HepG2 (cell line): ENCODE results near the gene NANOGP8. TPM values are rescaled to one million over a fixed set of nuclear protein-coding genes. Genes with fewer than 3 reads are reported as not detected.

Experiments used
- ATAC-seq: fragments of 200-7000 bp; cut with Tn5 transposase; 3 replicates; pipeline ENCODE4 v1.9.1; 2020; ENCODE audit warnings: mild to moderate bottlenecking, moderate library complexity
- BruUV-seq: library from RNA; stranded (reverse); fragments of 400-500 nt; replicated peaks from 2 replicates; lab custom pipeline; 2021; lab: Mats Ljungman, UMichigan
- CTCF ChIA-PET: fragments of 300-600 bp; formaldehyde crosslinking; extraction: SDS; loops from one replicate; lab custom pipeline; 2021; ENCODE audit warnings: low total read pairs, inconsistent platforms, low intra/inter-chr PET ratio; lab: Yijun Ruan, JAX
- POLR2A ChIA-PET: fragments of 350-600 bp; sonication (Branson Sonifier 250); formaldehyde crosslinking; loops from one replicate; lab custom pipeline; 2020; ENCODE audit warnings: antibody characterized with exemption, inconsistent platforms; lab: Yijun Ruan, JAX
- DNase-seq: peaks from one replicate; pipeline ENCODE4 v3.0.0-alpha.2; 2015; ENCODE audit warnings: low spot score
- FAIRE-seq: peaks from 3 replicates; lab custom pipeline; 2011; peaks lifted over from hg19 to GRCh38; lab: Jason Lieb, UNC
- H2AFZ ChIP-seq: one replicate; pipeline ENCODE4 v1.6.1; 2011; ENCODE audit warnings: low read length, inconsistent platforms
- H3K27ac ChIP-seq: fragments of 300-600 bp; 3 replicates; pipeline ENCODE4 v1.8.0; 2011; ENCODE audit warnings: mixed run types, mild to moderate bottlenecking, mixed read lengths, low read length, inconsistent platforms; ENCODE audit not compliant: insufficient read depth; ENCODE audit errors: extremely low read length
- H3K27me3 ChIP-seq, 2 experiments: fragments of 200-600 bp in 1 of 2; 2 replicates in 1 of 2; 3 replicates in 1 of 2; pipeline versions ENCODE4 v1.6.0 to v1.8.0; 2011; ENCODE audit warnings: low read length in 2 of 2, mild to moderate bottlenecking in 2 of 2, moderate library complexity in 2 of 2, inconsistent platforms in 1 of 2; ENCODE audit not compliant: insufficient read depth in 2 of 2, control insufficient read depth in 1 of 2
- H3K36me3 ChIP-seq, 2 experiments: fragments of 200-600 bp in 1 of 2; replicated peaks in 1 of 2; 2 replicates in 1 of 2; 3 replicates in 1 of 2; pipeline versions ENCODE4 v1.5.1 to v1.8.0; 2011; ENCODE audit warnings: low read length in 2 of 2, inconsistent platforms in 1 of 2; ENCODE audit not compliant: insufficient read depth in 2 of 2, control insufficient read depth in 1 of 2
- H3K4me1 ChIP-seq: 2 replicates; pipeline ENCODE4 v1.5.1; 2012; ENCODE audit warnings: low read length, inconsistent platforms; ENCODE audit not compliant: insufficient read depth
- H3K4me2 ChIP-seq: 2 replicates; pipeline ENCODE4 v1.6.0; 2011; ENCODE audit warnings: low read depth, low read length, inconsistent platforms
- H3K4me3 ChIP-seq, 3 experiments: fragments of 200-600 bp in 1 of 3; sonication (generic), shearing (Covaris generic) in 1 of 3; replicated peaks in 1 of 3; 2 replicates each; pipeline ENCODE4 v1.5.1; 2011 to 2016; ENCODE audit warnings: low read length in 3 of 3, inconsistent platforms in 2 of 3, low read depth in 2 of 3, mild to moderate bottlenecking in 2 of 3, control low read depth in 1 of 3, mixed read lengths in 1 of 3; ENCODE audit not compliant: insufficient read depth in 1 of 3
- H3K79me2 ChIP-seq: one replicate; pipeline ENCODE4 v1.6.1; 2011; ENCODE audit warnings: low read length, inconsistent platforms; ENCODE audit not compliant: insufficient read depth
- H3K9ac ChIP-seq: 2 replicates; pipeline ENCODE4 v1.6.0; 2011; ENCODE audit warnings: mild to moderate bottlenecking, low read depth, low read length, inconsistent platforms; ENCODE audit not compliant: insufficient read depth
- H3K9me3 ChIP-seq: 2 replicates; pipeline ENCODE4 v1.5.1; 2012; ENCODE audit warnings: mild to moderate bottlenecking, low read length
- H4K20me1 ChIP-seq: 2 replicates; pipeline ENCODE4 v1.6.0; 2011; ENCODE audit warnings: inconsistent platforms, mild to moderate bottlenecking, low read length, moderate library complexity; ENCODE audit not compliant: insufficient read depth
- CC2D1A ChIP-seq: sonication (generic); formaldehyde crosslinking; IDR thresholded peaks from 2 replicates; pipeline ENCODE4 v1.8.1; 2023; ENCODE audit warnings: mild to moderate bottlenecking, missing genetic modification reagents
- HOXA3 ChIP-seq: sonication (generic); formaldehyde crosslinking; IDR thresholded peaks from 2 replicates; pipeline ENCODE4 v1.5.0; 2020; ENCODE audit warnings: missing genetic modification reagents
- NFIC ChIP-seq: IDR thresholded peaks from 2 replicates; pipeline ENCODE4 v1.6.1; 2012; ENCODE audit warnings: mild to moderate bottlenecking, low read length, inconsistent platforms
- REPIN1 ChIP-seq: sonication (generic); formaldehyde crosslinking; IDR thresholded peaks from 2 replicates; pipeline ENCODE4 v1.8.0; 2022; ENCODE audit warnings: missing genetic modification reagents, low read depth, mild to moderate bottlenecking, borderline replicate concordance
- STAT5B ChIP-seq: sonication (generic); formaldehyde crosslinking; IDR thresholded peaks from 2 replicates; pipeline ENCODE4 v1.4.0; 2020; ENCODE audit warnings: missing genetic modification reagents
- TMF1 ChIP-seq: sonication (generic); formaldehyde crosslinking; IDR thresholded peaks from 2 replicates; pipeline ENCODE4 v1.8.1; 2022; ENCODE audit warnings: low read depth, missing genetic modification reagents
- ZBTB8A ChIP-seq: sonication (generic); formaldehyde crosslinking; IDR thresholded peaks from 2 replicates; pipeline ENCODE4 v1.4.0; 2020; ENCODE audit warnings: mild to moderate bottlenecking, low read depth, missing genetic modification reagents, borderline replicate concordance
- ZNF546 ChIP-seq: sonication (generic); formaldehyde crosslinking; conservative IDR thresholded peaks from 2 replicates; pipeline ENCODE4 v1.8.1; 2023; ENCODE audit warnings: mild to moderate bottlenecking, missing genetic modification reagents
- in situ Hi-C: cut with HindIII; loops from 2 replicates; pipeline ENCODE4 v1.10.0; 2017; ENCODE audit warnings: low pct_unique_long_range_greater_than_20kb; ENCODE audit not compliant: extremely low pct_ligation_motif_present
- intact Hi-C: fragments of 100-400 bp; cut with micrococcal nuclease; formaldehyde crosslinking; loops from one replicate; pipeline ENCODE4 v1.10.0; 2022; ENCODE audit not compliant: unreplicated experiment
- polyA plus RNA-seq, 8 experiments: library from polyadenylated mRNA; depleted of rRNA in 3 of 8; stranded (reverse) in 7 of 8; unstranded in 1 of 8; fragments of >200 nt; fragmentation: Illumina TruSeq in 4 of 8; extraction: Trizol in 4 of 8; gene quantifications; 2 replicates each; pipeline versions ENCODE4 v1.2.1 to v1.2.3, GENCODE V29; 2011 to 2016; ENCODE audit warnings: low read depth in 4 of 8, missing spikeins in 1 of 8, mixed read lengths in 1 of 8; ENCODE audit not compliant: insufficient read depth in 1 of 8
- total RNA-seq, 5 experiments: library from RNA; depleted of rRNA; stranded (reverse); fragments of >200 nt; fragmentation: Illumina TruSeq; extraction: Trizol; gene quantifications; 2 replicates each; pipeline ENCODE4 v1.2.3, GENCODE V29; 2016; ENCODE audit warnings: low read depth in 1 of 5
- TF ChIP-seq, protein P1 (sequence below): sonication (generic); formaldehyde crosslinking; IDR thresholded peaks from 2 replicates; pipeline ENCODE4 v1.5.0; 2020; ENCODE audit warnings: mild to moderate bottlenecking, missing genetic modification reagents, borderline replicate concordance
- TF ChIP-seq, protein P2 (sequence below): fragments of 450-650 bp; IDR thresholded peaks from 2 replicates; pipeline ENCODE4 v1.6.1; 2016
- TF ChIP-seq, protein P3 (sequence below): IDR thresholded peaks from 2 replicates; pipeline ENCODE4 v1.6.1; 2016; ENCODE audit warnings: missing biosample characterization, missing genetic modification reagents, low read depth

The NANOGP8 gene
- total and polyA plus RNA-seq, 2 of the 13 experiments (the other 11 are each of a cell fraction or from before 2014, with no cell fraction given), result 0.27 TPM; not detected in 1

- intact Hi-C loops, result no loop called here
- ATAC-seq (no peak), DNase-seq (no peak), FAIRE-seq (no peak)
- ChIA-PET POLR2A (interaction anchor here (0.5 kb wide), 1 partner anchor 163 kb away, joined by 3 read pairs; no protein-coding TSS in a partner anchor), CTCF (no interaction called here)
- Histone ChIP-seq H3K4me1 (peaks cover 19% of the 10 kb centered on the region), H3K4me2 (no peak overlapping the region), H3K9ac (no peak overlapping the region), H3K36me3 (no peaks in the 10 kb centered on the region), H3K4me3 (no peak overlapping the region), H4K20me1 (no peaks in the 10 kb centered on the region), H3K27me3 (no peaks in the 10 kb centered on the region), H3K27ac (no peak overlapping the region), H3K9me3 (no peaks in the 10 kb centered on the region), H2AFZ (no peak overlapping the region), H3K79me2 (no peaks in the 10 kb centered on the region)
- no TSS peak for BruUV-seq
- in situ Hi-C loops, result no loop called here
- TF ChIP-seq, protein P1, sequence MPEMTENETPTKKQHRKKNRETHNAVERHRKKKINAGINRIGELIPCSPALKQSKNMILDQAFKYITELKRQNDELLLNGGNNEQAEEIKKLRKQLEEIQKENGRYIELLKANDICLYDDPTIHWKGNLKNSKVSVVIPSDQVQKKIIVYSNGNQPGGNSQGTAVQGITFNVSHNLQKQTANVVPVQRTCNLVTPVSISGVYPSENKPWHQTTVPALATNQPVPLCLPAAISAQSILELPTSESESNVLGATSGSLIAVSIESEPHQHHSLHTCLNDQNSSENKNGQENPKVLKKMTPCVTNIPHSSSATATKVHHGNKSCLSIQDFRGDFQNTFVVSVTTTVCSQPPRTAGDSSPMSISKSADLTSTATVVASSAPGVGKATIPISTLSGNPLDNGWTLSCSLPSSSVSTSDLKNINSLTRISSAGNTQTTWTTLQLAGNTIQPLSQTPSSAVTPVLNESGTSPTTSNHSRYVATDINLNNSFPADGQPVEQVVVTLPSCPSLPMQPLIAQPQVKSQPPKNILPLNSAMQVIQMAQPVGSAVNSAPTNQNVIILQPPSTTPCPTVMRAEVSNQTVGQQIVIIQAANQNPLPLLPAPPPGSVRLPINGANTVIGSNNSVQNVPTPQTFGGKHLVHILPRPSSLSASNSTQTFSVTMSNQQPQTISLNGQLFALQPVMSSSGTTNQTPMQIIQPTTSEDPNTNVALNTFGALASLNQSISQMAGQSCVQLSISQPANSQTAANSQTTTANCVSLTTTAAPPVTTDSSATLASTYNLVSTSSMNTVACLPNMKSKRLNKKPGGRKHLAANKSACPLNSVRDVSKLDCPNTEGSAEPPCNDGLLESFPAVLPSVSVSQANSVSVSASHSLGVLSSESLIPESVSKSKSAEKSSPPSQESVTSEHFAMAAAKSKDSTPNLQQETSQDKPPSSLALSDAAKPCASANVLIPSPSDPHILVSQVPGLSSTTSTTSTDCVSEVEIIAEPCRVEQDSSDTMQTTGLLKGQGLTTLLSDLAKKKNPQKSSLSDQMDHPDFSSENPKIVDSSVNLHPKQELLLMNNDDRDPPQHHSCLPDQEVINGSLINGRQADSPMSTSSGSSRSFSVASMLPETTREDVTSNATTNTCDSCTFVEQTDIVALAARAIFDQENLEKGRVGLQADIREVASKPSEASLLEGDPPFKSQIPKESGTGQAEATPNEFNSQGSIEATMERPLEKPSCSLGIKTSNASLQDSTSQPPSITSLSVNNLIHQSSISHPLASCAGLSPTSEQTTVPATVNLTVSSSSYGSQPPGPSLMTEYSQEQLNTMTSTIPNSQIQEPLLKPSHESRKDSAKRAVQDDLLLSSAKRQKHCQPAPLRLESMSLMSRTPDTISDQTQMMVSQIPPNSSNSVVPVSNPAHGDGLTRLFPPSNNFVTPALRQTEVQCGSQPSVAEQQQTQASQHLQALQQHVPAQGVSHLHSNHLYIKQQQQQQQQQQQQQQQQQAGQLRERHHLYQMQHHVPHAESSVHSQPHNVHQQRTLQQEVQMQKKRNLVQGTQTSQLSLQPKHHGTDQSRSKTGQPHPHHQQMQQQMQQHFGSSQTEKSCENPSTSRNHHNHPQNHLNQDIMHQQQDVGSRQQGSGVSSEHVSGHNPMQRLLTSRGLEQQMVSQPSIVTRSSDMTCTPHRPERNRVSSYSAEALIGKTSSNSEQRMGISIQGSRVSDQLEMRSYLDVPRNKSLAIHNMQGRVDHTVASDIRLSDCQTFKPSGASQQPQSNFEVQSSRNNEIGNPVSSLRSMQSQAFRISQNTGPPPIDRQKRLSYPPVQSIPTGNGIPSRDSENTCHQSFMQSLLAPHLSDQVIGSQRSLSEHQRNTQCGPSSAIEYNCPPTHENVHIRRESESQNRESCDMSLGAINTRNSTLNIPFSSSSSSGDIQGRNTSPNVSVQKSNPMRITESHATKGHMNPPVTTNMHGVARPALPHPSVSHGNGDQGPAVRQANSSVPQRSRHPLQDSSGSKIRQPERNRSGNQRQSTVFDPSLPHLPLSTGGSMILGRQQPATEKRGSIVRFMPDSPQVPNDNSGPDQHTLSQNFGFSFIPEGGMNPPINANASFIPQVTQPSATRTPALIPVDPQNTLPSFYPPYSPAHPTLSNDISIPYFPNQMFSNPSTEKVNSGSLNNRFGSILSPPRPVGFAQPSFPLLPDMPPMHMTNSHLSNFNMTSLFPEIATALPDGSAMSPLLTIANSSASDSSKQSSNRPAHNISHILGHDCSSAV (CRISPR knock-in tag), result no peak
- TF ChIP-seq, protein P2, sequence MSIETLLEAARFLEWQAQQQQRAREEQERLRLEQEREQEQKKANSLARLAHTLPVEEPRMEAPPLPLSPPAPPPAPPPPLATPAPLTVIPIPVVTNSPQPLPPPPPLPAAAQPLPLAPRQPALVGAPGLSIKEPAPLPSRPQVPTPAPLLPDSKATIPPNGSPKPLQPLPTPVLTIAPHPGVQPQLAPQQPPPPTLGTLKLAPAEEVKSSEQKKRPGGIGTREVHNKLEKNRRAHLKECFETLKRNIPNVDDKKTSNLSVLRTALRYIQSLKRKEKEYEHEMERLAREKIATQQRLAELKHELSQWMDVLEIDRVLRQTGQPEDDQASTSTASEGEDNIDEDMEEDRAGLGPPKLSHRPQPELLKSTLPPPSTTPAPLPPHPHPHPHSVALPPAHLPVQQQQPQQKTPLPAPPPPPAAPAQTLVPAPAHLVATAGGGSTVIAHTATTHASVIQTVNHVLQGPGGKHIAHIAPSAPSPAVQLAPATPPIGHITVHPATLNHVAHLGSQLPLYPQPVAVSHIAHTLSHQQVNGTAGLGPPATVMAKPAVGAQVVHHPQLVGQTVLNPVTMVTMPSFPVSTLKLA, result no peak
- TF ChIP-seq TMF1 (CRISPR knock-in tag), result no peak
- no peak for TF ChIP-seq CC2D1A (CRISPR knock-in tag)
- TF ChIP-seq ZBTB8A, result no peak
- TF ChIP-seq, protein P3, sequence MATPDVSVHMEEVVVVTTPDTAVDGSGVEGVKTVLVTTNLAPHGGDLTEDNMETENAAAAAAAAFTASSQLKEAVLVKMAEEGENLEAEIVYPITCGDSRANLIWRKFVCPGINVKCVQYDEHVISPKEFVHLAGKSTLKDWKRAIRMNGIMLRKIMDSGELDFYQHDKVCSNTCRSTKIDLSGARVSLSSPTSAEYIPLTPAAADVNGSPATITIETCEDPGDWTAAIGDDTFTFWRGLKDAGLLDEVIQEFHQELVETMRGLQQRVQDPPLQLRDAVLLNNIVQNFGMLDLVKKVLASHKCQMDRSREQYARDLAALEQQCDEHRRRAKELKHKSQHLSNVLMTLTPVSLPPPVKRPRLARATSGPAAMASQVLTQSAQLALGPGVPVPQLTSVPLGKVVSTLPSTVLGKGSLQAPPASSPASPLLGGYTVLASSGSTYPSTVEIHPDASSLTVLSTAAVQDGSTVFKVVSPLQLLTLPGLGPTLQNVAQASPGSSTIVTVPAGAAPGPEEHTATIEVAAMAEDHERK (CRISPR knock-in tag), result no peak
- TF ChIP-seq HOXA3 (CRISPR knock-in tag), result no peak
- no peak for TF ChIP-seq STAT5B (CRISPR knock-in tag)
- no peak for TF ChIP-seq REPIN1 (CRISPR knock-in tag)
- no peak for TF ChIP-seq ZNF546 (CRISPR knock-in tag)
- no peak for TF ChIP-seq NFIC
These were observed 26.8 kb upstream of the NANOGP8 start for GRCh38 chr15:35111861-35112260.
